ENCODE data around the gene KIF15.

The KIF15 gene

GRCh38 chr3:44761424-44762169, at the start of gene KIF15, which contains the start of gene KIAA1143:
TSS of gene KIF15 (plus strand) at chr3:44761794. CDS start at chr3:44761866, 72 bp downstream.
TSS of gene KIAA1143 (minus strand) at chr3:44761619. CDS start at chr3:44761602, 17 bp downstream.
- peak; percentile 97 for DNase-seq (ENCODE audit: low read depth)
- H3K4me3 ChIP-seq (ENCODE audit: low read depth, low read length) = peak within 1 kb of the TSS; percentile 91
- TF ChIP-seq MYC (IDR thresholded peaks at IDR 0.05; ENCODE audit: low read depth, low read length) (peak; percentile 98), POLR2A (IDR thresholded peaks at IDR 0.05; ENCODE audit: extremely low read depth, insufficient read length) (peak; percentile 74), CTCF (IDR thresholded peaks at IDR 0.05; ENCODE audit: low read depth, low read length) (no peak)
- TF ChIP-seq, protein P1, sequence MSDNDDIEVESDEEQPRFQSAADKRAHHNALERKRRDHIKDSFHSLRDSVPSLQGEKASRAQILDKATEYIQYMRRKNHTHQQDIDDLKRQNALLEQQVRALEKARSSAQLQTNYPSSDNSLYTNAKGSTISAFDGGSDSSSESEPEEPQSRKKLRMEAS (IDR thresholded peaks at IDR 0.05; ENCODE audit: low read depth, low read length) = peak; percentile 87

GRCh38 chr3:44712455-44713075, 49.0 kb upstream of the KIF15 start, which contains the start of gene ZNF502:
TSS of gene ZNF502 (plus strand) at chr3:44712660. CDS start at chr3:44720262, 7,602 bp downstream.
- H3K4me3 ChIP-seq (ENCODE audit: low read depth, low read length) = peak within 1 kb of the TSS; percentile 73
- DNase-seq (ENCODE audit: low read depth) = peak; percentile 73
- no peak for TF ChIP-seq CTCF (IDR thresholded peaks at IDR 0.05; ENCODE audit: low read depth, low read length)
- no peak for TF ChIP-seq MYC (IDR thresholded peaks at IDR 0.05; ENCODE audit: low read depth, low read length)
- TF ChIP-seq, protein P1 (IDR thresholded peaks at IDR 0.05; ENCODE audit: low read depth, low read length) = no peak
- no peak for TF ChIP-seq POLR2A (IDR thresholded peaks at IDR 0.05; ENCODE audit: extremely low read depth, insufficient read length)

GRCh38 chr3:44721231-44722102, 40.1 kb upstream of the KIF15 start:
- TF ChIP-seq POLR2A (IDR thresholded peaks at IDR 0.05; ENCODE audit: extremely low read depth, insufficient read length) (no peak), CTCF (IDR thresholded peaks at IDR 0.05; ENCODE audit: low read depth, low read length) (no peak), MYC (IDR thresholded peaks at IDR 0.05; ENCODE audit: low read depth, low read length) (no peak)
- TF ChIP-seq, protein P1 (IDR thresholded peaks at IDR 0.05; ENCODE audit: low read depth, low read length) = no peak
- no peak for DNase-seq (ENCODE audit: low read depth)
- no peak overlapping the region for H3K4me3 ChIP-seq (ENCODE audit: low read depth, low read length)

DNA sequence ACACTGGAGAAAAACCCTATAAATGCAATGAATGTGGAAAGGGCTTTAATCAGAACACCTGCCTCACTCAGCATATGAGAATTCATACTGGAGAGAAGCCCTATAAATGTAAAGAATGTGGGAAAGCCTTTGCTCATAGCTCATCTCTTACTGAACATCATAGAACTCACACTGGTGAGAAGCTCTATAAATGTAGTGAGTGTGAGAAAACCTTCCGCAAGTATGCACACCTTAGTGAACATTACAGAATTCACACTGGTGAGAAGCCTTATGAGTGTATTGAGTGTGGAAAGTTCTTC, 39.5 kb upstream of the KIF15 start:
- TF ChIP-seq POLR2A (IDR thresholded peaks at IDR 0.05; ENCODE audit: extremely low read depth, insufficient read length) (no peak), CTCF (IDR thresholded peaks at IDR 0.05; ENCODE audit: low read depth, low read length) (no peak), MYC (IDR thresholded peaks at IDR 0.05; ENCODE audit: low read depth, low read length) (no peak)
- TF ChIP-seq, protein P1 (IDR thresholded peaks at IDR 0.05; ENCODE audit: low read depth, low read length) = no peak
- DNase-seq (ENCODE audit: low read depth) = no peak
- H3K4me3 ChIP-seq (ENCODE audit: low read depth, low read length) = no peak overlapping the region

DNA sequence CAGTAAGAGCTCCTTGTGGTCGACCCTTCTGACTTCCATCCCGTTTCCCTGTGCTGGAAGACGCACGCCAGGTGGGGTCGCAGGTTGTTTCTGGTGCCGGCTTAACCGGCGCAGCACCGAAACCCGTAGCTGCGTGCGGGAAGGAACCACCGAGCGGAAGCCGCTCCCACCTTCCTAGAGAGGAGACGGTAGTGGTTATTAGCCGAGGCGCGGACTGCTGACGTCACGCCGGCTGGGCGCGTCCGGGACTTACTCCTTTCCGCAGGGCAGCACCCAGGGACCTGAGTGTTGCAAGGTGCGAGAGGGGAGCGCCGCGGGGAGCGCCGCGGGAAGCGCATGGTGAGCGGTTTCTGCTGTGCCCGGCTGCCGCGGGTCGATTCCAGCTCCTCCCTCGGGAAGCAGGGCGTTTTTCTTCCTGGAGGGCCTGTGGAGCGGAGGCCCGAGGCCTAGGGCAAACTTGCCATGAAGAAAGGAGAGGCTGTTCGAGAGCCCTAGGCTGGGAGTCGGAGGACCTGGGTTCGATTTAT, 32.1 kb upstream of the KIF15 start, which contains the start of gene ZNF501:
TSS of gene ZNF501 (plus strand) at position 252 of the 527 bp plus-strand sequence. CDS start 4,787 bp downstream, outside the sequence.
- DNase-seq (ENCODE audit: low read depth) = no peak
- no peak within 1 kb of the TSS for H3K4me3 ChIP-seq (ENCODE audit: low read depth, low read length)

More for the DNA sequence above, 32.1 kb upstream of the KIF15 start, which contains the start of gene ZNF501:
- TF ChIP-seq CTCF (IDR thresholded peaks at IDR 0.05; ENCODE audit: low read depth, low read length) (no peak), MYC (IDR thresholded peaks at IDR 0.05; ENCODE audit: low read depth, low read length) (no peak), POLR2A (IDR thresholded peaks at IDR 0.05; ENCODE audit: extremely low read depth, insufficient read length) (no peak)
- TF ChIP-seq, protein P1 (IDR thresholded peaks at IDR 0.05; ENCODE audit: low read depth, low read length) = no peak

All from NB4 (cell line).